Psoas muscle (tissue), 8 donors: ENCODE results near the gene TENM4. TPM values are rescaled to one million over a fixed set of nuclear protein-coding genes. Genes with fewer than 3 reads are reported as not detected.

Experiments
- ATAC-seq, 4 donors: fragments of 200-7000 bp; cut with Tn5 transposase; one replicate each; pipeline ENCODE4 v1.9.1; 2020; ENCODE audit warnings: moderate library complexity in 3 of 4, mild to moderate bottlenecking in 2 of 4
- DNase-seq, 2 donors: peaks; one replicate each; pipeline ENCODE4 v3.0.0-alpha.2; 2020
- H3K27ac ChIP-seq: fragments of 200-600 bp; one replicate; pipeline ENCODE4 v1.8.0; 2022
- H3K27me3 ChIP-seq, 3 donors: fragments of 200-600 bp in 1 of 3; one replicate each; pipeline versions ENCODE4 v1.6.1 to v1.8.0; 2013 to 2022; ENCODE audit warnings: low read length in 2 of 3, mild to moderate bottlenecking in 2 of 3, moderate library complexity in 1 of 3; ENCODE audit not compliant: insufficient read depth in 3 of 3
- H3K36me3 ChIP-seq, 2 donors: fragments of 200-600 bp in 1 of 2; one replicate each; pipeline versions ENCODE4 v1.6.1 to v1.8.0; 2013 to 2022; ENCODE audit warnings: low read depth in 1 of 2, mild to moderate bottlenecking in 1 of 2, moderate library complexity in 1 of 2; ENCODE audit not compliant: insufficient read depth in 1 of 2
- H3K4me1 ChIP-seq: fragments of 200-600 bp; one replicate; pipeline ENCODE4 v1.8.0; 2022
- H3K4me3 ChIP-seq: fragments of 200-600 bp; one replicate; pipeline ENCODE4 v1.8.0; 2022; ENCODE audit warnings: mild to moderate bottlenecking
- H3K9me3 ChIP-seq: fragments of 200-600 bp; one replicate; pipeline ENCODE4 v1.8.0; 2022
- CTCF ChIP-seq: fragments of 200-600 bp; IDR thresholded peaks from one replicate; pipeline ENCODE4 v1.8.0; 2022; ENCODE audit warnings: antibody characterized with exemption
- WGBS, 3 donors: extraction: QIAGEN DNeasy Blood & Tissue Kit; methylation state at CpG; one replicate each; pipeline versions ENCODE4 v1.1.6 to v1.1.7; 2013; 5-methylcytosine and 5-hydroxymethylcytosine counted together
- intact Hi-C, 2 donors: fragments of 100-400 bp; cut with DNase I; formaldehyde crosslinking; loops; one replicate each; pipeline versions ENCODE4 v1.11.0 to v1.14.2; 2022
- polyA plus RNA-seq, 3 donors: library from polyadenylated mRNA; stranded (reverse); fragments of 200-250 nt; gene quantifications; one replicate each; pipeline ENCODE4 v1.2.3, GENCODE V29; 2013
- total RNA-seq, 4 donors: library from RNA; stranded (reverse); fragmentation: NEBNext Ultra II Directional in 2 of 4; extraction: Animal tissue kit (Norgen Biotek cat#: 25700) in 2 of 4; gene quantifications; one replicate each; pipeline versions ENCODE4 v1.2.1 to v1.2.4, GENCODE V29; 2021 to 2023
- donor health status: healthy with polysubstance abuse.
- donor health status: DM: no; HTN: no; CAD: no; lungs with moderate emphysema.
- donor health status: Bipolar disorder and iron deficiency.
- donor health status: healthy.
- donor health status: DM: yes; HTN: yes; CAD: no.
- donor health status: DM: no; HTN: no; CAD: no.
- donor health status: DM: no; HTN: no; CAD: no.
- donor health status: DM: yes; HTN: yes; CAD: no.

Gene TENM4
- total and polyA plus RNA-seq, 7 donors, result 0.05 to 1.7 (median 0.48) TPM

- Histone ChIP-seq H3K27ac (no peak overlapping the region), H3K9me3 (no peaks in the 10 kb centered on the region), H3K36me3 (no peaks in the 10 kb centered on the region), H3K4me1 (no peaks in the 10 kb centered on the region), H3K4me3 (no peak overlapping the region), H3K27me3 (peaks cover 0 to 5% (median 1%) of the 10 kb centered on the region in 3 donors)
- 66 to 83% (median 67%) methylated on average over 5 of the region's 5 CpGs for WGBS, 3 donors
- TF ChIP-seq CTCF, result no peak
- intact Hi-C loops, result no loop called here
- ATAC-seq (no peak), DNase-seq (no peak)
These were observed 13.1 kb downstream of the TENM4 start for GRCh38 chr11:79427611-79428327.

GRCh38 chr11:79427126-79427525 is 13.7 kb downstream of the TENM4 start:
- no peak for DNase-seq
- Histone ChIP-seq H3K36me3 (no peaks in the 10 kb centered on the region), H3K4me3 (no peak overlapping the region), H3K27ac (no peak overlapping the region), H3K9me3 (no peaks in the 10 kb centered on the region), H3K4me1 (no peaks in the 10 kb centered on the region), H3K27me3 (peaks cover 0 to 1% (median 0%) of the 10 kb centered on the region in 3 donors)
- no peak for TF ChIP-seq CTCF
- WGBS, 3 donors, result 87 to 95% (median 91%) methylated on average over 4 of the region's 4 CpGs
- intact Hi-C loops, result no loop called here
- ATAC-seq, result no peak

- intact Hi-C loops, result no loop called here
- H3K4me3 ChIP-seq, result no peak overlapping the region
- H3K27ac ChIP-seq, result no peak overlapping the region
- no peaks in the 10 kb centered on the region for H3K4me1 ChIP-seq
- DNase-seq, result no peak
- TF ChIP-seq CTCF, result no peak
- H3K9me3 ChIP-seq, result no peaks in the 10 kb centered on the region
- ATAC-seq, result no peak
- peaks cover 0 to 3% (median 1%) of the 10 kb centered on the region in 3 donors for H3K27me3 ChIP-seq
- H3K36me3 ChIP-seq, result no peaks in the 10 kb centered on the region
- 67 to 69% (median 68%) methylated on average over 2 of the region's 2 CpGs for WGBS, 3 donors
These were observed 15.4 kb downstream of the TENM4 start for GRCh38 chr11:79425463-79425862.

- no peak for DNase-seq
- ATAC-seq, result no peak
- H3K36me3 ChIP-seq, result no peaks in the 10 kb centered on the region
- H3K4me1 ChIP-seq, result no peaks in the 10 kb centered on the region
- peaks cover 0 to 6% (median 0%) of the 10 kb centered on the region in 3 donors for H3K27me3 ChIP-seq
- no peak overlapping the region for H3K27ac ChIP-seq
- no peak overlapping the region for H3K4me3 ChIP-seq
- H3K9me3 ChIP-seq, result no peaks in the 10 kb centered on the region
- intact Hi-C loops, result no loop called here
- no peak for TF ChIP-seq CTCF
- WGBS, 3 donors, result 32 to 49% (median 48%) methylated on average over 3 of the region's 3 CpGs
These were observed 17.1 kb downstream of the TENM4 start for GRCh38 chr11:79423736-79424135.

- no peak for TF ChIP-seq CTCF
These were observed 18.0 kb downstream of the TENM4 start for GRCh38 chr11:79422866-79423265.

More at GRCh38 chr11:79422866-79423265, 18.0 kb downstream of the TENM4 start:
- no peak overlapping the region for H3K4me3 ChIP-seq
- WGBS, 3 donors, result 60 to 78% (median 68%) methylated on average over 2 of the region's 2 CpGs
- no peak for DNase-seq
- ATAC-seq, result no peak
- H3K27ac ChIP-seq, result no peak overlapping the region
- no peaks in the 10 kb centered on the region for H3K4me1 ChIP-seq
- intact Hi-C loops, result no loop called here
- H3K27me3 ChIP-seq, result peaks cover 0 to 9% (median 0%) of the 10 kb centered on the region in 3 donors
- no peaks in the 10 kb centered on the region for H3K9me3 ChIP-seq
- no peaks in the 10 kb centered on the region for H3K36me3 ChIP-seq
